GM13977 (cell line): Measurements from ENCODE around the gene ZFHX3.

Source experiments
- DNase-seq: peaks from one replicate; pipeline ENCODE4 v3.0.0; 2012; ENCODE audit warnings: low spot score
- in situ Hi-C: fragments of 300-500 bp; cut with MboI; formaldehyde crosslinking; loops from one replicate; pipeline ENCODE4 v1.12.0; 2022; ENCODE audit warnings: low sequenced_read_pairs, low pct_unique_long_range_greater_than_20kb, mixed read lengths, inconsistent platforms; ENCODE audit not compliant: unreplicated experiment
- TF ChIP-seq, protein P1 (sequence below): IDR thresholded peaks from 2 replicates; pipeline ENCODE4 v1.5.1; 2012; ENCODE audit warnings: mild to moderate bottlenecking, control low read depth; ENCODE audit not compliant: insufficient read depth; ENCODE audit errors: extremely low read depth, missing control alignments

ZFHX3 gene

DNA sequence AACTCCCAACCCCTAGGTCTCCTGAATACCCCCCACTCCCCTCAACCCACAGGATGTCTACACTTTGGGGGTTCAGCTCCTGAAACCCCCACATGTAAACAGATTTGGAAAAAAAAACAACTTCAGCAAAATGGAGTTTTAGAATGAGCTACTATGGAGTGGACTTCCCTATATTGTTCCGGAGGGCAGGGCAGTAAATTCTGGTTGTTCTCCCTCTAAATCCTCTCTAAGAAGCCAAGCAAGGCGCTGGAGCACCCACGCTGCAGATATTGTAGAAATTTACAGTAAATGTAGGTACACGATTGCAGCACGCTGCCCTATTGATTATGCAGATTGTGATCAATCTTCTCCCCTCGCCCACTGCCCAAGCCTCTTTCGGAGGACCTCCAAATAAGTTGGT, 8.5 kb upstream of the ZFHX3 start:
- TF ChIP-seq, protein P1, sequence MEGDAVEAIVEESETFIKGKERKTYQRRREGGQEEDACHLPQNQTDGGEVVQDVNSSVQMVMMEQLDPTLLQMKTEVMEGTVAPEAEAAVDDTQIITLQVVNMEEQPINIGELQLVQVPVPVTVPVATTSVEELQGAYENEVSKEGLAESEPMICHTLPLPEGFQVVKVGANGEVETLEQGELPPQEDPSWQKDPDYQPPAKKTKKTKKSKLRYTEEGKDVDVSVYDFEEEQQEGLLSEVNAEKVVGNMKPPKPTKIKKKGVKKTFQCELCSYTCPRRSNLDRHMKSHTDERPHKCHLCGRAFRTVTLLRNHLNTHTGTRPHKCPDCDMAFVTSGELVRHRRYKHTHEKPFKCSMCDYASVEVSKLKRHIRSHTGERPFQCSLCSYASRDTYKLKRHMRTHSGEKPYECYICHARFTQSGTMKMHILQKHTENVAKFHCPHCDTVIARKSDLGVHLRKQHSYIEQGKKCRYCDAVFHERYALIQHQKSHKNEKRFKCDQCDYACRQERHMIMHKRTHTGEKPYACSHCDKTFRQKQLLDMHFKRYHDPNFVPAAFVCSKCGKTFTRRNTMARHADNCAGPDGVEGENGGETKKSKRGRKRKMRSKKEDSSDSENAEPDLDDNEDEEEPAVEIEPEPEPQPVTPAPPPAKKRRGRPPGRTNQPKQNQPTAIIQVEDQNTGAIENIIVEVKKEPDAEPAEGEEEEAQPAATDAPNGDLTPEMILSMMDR: no peak
- no peak for DNase-seq
- in situ Hi-C loops: no loop called here

DNA sequence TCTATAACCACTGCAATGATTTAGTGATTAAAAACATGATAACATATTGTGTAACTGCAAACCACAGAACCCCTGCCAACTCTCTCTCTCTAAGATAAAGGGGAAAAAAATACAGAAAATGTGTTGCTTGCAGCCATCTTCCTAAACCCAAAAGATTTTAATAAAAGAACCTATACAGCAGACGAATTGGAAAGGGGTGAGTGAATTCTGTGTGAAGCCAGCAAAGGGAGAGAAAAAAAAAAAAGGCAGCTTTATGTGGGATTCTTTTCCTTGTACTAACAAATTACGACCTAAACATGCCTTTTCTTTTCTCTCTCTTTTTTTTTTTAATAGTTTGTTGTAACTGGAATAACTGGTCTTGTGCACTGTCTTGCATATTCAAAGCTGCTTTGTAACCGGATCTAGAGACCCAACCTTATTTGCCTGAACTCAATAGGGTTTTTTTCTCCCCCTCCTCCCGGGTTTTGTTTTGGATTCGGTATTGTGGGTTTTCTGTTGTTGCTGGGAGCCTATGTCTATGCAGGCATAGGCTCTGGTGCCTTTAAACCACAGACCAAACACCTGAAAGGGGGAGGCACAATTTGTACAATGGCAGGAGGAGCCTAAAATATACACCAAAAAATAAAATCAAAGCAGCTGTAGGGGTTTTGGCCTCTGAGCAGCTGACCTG, 7.0 kb upstream of the ZFHX3 start:
- TF ChIP-seq, protein P1: no peak
- DNase-seq: no peak
- in situ Hi-C loops: no loop called here

DNA sequence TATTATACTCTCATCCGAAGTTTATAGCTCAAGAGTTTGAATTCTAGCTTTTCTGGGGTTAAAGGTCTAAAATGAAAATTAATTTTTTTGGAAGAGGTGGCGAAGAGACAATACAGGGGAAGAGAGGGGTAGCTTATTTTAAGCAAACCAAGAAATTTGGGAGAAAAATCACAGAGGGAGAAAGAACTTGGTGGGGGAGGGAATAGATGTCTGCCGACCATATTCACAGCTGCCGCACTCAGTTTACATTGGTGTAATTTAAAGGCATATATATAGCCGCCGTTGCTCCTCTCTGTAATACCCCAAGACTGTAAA, 6.5 kb upstream of the ZFHX3 start:
- in situ Hi-C loops: no loop called here
- TF ChIP-seq, protein P1: no peak
- no peak for DNase-seq

GRCh38 chr16:73054125-73054484, 6.2 kb upstream of the ZFHX3 start:
- DNase-seq: no peak
- in situ Hi-C loops: no loop called here

DNA sequence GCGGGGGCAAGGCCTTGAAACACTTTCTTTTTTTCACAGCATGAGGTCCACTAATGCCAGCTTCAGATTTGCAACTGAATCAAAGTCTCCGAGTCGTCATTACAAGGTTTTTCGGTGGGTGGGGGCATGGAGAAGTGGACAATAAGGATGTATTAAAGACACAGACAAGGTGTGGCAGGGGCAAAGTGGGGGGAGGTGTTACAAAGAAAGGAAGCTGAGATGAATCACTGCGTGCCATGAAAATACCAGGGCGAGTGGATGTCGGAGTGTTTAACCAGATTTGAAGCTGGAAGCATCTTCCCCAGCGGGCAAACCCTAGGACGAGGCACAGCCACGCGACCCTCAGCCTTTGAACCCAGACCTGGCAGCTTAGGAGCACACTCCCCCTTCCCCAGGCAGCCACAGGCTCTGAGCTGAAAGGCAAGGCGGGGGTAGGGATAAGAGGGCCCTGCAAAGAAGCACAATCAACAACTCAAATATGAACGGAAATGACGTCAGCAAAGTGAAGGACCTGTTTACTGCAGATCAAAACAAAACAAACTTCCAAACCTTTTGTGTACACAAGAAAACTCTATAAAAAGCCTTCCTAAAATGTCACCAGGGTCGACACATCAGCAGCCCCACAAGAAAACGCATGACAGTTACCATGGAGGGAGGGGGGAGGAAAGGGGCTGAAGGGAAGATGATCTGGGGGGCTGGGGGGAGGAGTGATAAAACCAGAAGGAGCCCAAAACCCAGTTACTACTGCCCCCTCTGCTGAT, 5.6 kb upstream of the ZFHX3 start:
- TF ChIP-seq, protein P1: no peak
- in situ Hi-C loops: no loop called here
- no peak for DNase-seq

More at GRCh38 chr16:73054125-73054484, 6.2 kb upstream of the ZFHX3 start:
- TF ChIP-seq, protein P1: no peak

DNA sequence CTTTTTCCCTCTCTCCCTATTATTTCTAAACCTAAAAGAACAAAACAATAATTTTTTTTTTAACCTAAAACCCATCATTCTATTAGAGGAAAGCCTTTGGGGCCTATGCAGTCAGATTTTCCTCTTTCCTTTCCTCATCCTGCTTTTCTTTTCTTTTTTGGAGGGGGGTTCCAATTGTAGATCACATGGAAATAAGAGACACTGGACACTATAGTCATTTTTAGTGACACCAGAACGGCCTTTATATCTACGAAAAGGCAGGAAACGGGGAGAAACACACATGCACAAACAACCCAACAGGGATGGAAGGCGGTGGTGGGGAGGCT, 5.1 kb upstream of the ZFHX3 start:
- no peak for DNase-seq
- TF ChIP-seq, protein P1: no peak
- in situ Hi-C loops: no loop called here
